GM21576 (cell line): ENCODE results near the gene MORC2.
A peak's percentile ranks its signal among the peaks of the same experiment; 100 is the strongest.

ENCODE experiments used
- ATAC-seq: cut with Tn5 transposase; IDR thresholded peaks from one replicate; pipeline ENCODE4 v1.9.1; 2021; ENCODE audit warnings: mild to moderate bottlenecking, moderate library complexity; ENCODE audit not compliant: unreplicated experiment

The MORC2 gene

DNA sequence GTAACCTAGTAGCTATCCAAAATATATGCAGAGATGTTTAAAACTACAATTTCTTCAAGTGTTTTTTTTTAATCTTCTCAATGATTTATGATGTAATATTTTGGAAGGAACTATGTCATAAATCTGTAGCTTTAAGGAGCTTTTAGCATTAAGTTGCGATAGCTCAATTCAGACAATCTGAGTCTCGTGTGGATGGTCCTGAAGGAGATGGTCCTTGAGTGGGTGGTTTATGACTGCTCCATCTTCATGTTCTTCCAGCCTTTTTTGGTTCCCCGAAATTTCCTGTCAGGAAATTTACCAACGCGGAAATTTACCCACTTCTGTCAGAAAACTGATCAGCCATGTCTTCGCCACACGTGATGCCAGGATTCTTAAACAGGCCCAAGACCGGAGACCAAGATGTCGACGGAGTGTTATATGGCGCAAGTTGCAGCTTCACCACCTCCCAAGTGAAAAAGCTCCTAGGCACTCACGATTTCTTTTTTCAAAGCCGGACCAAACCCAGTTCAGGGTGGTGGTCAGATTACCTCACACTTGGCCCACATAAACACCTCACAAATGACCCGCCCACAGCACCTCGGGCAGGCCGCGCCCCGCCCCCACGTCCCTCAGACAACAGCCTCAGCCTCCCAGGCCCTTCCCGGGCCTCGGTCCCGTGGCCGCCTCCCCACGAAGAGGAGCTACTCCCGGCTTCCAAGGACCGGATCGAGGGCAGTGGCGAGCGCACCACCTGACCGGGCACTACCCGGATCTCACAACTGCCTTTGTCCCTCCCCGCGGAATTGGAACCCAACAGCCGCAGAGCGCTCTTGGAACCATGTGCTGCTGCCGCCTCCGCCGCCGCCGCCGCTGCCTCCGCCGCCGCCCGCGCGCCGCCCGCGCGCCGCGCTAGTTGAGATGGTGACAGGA lies at the start of gene MORC2:
MORC2 (minus strand) TSS at position 760 of the 909 bp plus-strand sequence. CDS start 885 bp downstream, outside the sequence.
- no peak for ATAC-seq

DNA sequence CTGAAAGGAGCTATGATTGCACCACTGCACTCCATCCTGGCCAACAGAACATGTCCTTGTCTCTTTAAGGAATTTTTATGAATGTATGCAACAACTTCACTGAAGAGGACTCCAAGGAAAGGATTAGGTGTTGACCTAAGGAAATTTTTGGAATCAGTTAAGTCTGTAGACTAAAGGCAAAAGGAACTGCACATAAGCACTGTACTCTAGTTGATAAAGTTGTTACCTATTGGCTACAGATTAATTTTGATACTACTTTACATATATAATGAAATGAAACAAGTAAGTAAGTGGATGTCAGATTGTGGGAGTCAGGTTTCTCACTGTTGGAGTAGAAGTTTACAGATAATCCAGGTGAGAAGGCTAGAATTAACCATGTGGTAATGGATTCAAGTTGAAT lies 37.0 kb upstream of the MORC2 start:
- no peak for ATAC-seq

DNA sequence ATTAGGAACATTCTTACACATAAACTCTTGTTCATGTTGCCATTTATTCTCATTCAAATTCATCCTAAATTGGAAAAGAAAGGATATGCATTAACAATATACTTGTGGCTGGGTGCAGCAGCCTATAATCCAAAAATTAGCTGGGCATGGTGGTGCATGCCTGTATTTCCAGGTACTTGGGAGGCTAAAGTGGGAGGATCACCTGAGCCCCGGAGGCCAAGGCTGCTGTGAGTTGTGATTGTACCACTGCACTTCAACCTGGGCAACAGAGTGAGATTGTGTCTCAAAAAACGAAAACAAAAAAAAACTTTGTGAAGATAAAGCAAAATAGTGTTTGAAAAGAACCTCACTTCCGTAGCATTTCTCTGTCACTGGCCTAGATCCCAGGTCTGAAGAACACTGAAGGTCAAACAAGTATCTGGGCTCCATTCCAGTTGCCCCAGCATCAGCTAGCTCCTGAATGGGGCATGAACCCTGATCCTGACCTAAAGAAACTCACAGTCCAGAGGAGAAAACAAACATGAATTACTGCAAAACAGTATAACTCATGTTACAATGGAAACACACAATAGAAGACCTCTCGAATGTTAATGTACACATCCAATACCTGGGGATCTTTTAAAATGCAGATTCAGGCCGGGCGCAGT lies 32.7 kb upstream of the MORC2 start:
- ATAC-seq = no peak

DNA sequence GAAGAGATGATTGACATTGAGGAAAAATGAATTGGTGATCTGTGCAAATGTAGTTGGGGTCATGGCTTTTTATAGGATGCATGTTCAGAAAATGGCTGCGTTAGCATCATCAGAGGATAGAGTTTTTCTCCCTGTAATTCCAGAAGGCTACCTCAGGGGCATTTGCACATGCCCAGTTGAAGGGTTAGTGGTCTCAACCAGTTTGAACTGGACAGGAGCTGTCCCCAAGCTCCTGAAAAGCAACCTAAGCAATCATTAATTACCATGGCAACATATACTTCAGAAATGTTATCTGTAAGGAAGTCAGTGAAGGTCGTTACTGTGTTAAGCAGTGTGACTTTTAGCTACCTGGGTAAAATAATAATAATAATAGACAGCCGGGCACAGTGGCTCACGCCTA lies 29.8 kb upstream of the MORC2 start:
- ATAC-seq = no peak

DNA sequence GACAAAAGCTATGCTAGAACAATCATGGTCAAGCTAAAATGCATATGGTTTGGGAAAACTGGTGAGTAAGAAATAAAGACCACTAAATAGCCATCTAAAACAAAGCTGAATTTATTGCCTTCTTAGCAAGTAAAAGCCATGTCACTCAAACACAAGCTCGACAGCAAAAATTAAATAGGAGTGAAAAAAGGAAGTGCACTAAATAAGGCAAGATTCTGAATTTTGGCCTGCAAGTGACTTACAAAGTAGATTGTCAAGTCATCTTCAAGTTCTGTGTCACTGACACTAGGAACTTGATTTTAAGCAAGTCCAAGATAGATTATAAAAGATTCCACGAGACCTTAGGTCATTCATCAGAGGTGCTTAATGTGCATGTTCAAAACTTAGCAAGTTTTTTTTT lies 27.9 kb upstream of the MORC2 start:
- ATAC-seq = no peak

DNA sequence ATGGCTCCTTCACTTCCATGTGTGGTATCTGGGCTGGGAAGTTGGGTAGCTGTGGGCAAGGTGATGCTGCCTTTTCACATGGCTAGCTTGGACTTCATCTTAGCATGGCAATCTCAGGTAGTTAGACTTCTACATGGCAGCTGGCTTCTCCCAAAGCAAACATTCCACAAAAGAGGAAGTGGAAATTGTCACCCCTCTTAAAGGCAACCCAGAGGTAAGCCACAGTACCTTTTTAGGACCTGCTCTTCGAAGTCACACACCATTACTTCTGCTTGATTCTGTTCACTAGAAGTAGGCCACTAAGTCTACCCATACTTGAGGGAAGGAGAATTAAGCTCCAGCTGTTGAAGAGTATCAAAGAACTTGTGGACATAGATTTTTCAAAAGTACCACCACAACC lies 26.4 kb upstream of the MORC2 start:
- ATAC-seq = no peak

DNA sequence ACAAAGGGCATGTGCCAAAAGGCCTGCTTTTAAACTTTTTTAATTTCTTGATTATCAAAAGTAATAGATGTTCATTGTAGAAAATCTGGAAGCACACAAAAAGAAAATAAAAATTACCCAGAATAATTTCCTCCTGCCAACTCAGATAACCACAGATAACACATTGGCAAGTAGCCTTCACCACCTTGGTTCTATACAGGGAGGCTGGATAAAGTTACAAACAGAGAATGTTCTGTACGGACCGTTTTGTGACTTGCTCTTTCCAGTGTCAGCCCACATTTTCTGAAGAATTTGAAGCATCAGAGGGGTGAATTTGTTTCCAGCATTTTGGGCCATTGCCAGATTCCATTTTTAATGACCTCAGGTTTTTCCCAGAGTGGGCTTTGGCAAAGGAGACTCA lies 24.0 kb upstream of the MORC2 start:
- ATAC-seq = no peak

DNA sequence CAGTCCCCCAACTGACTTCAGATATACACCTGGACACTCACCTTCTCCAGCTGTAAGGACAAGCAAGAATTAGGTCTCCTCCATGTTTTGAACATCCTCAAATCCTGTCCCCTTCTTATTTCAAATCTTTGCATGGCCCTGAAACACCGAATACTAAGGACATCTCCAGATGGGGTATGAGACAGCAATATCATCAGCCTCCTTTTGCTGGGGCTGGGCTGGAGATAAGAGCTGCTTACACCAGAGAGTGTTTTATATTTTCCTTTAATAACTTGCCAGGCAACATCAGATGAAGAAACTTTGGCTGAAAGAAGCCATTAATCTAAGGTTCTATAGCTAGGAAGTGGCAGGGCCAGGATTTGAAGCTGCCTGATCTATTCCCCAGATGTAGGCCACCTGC lies 22.1 kb upstream of the MORC2 start:
- no peak for ATAC-seq

DNA sequence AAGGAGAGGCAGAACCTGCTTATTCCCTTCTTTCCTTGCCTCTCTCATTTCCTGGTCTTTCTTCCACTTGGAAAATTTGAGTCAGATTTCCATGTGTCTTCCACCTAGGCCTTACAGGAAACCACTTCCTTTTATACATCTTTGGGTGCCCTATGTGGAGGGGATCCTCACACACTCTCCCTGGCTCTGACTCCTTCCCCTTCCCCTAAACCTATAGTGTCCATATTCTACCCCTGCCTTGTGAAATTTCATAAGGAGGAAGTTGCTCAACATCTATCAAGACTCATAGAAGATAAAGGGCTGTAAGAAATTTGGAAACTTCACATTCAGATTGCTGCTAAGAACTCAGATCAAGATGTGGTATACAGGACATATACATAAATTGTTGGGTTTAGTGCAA lies 20.9 kb upstream of the MORC2 start:
- no peak for ATAC-seq

DNA sequence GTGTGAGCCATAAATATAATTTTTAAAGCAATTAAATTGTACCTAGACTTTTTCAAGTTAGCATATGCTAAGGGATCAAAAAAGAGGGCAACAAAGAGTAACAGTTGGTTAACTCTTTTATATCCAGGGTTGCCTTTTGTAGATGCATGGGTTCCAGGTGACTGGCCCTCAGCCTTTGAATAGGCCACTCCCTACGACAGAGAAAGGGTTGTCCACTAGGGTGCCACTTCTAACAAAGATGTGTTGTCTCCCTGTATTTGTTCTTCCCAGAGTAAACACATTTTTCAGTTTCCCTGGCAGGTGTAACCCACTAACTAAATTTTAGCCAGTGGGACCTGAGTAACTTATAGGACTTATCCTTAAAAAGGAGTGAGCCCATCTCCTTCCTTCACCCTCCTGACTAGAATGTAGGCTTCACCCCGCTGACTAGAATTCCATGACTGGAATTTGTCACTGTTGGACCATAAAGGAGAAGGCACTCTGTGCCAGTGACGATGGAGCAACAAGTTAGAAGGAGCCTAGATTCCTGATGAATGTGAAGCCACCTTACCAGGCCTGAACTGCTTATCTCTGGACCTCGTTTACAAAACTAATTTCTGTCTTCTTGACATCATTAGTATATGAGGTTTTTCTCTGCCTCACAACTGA lies 17.1 kb upstream of the MORC2 start:
- ATAC-seq = no peak

DNA sequence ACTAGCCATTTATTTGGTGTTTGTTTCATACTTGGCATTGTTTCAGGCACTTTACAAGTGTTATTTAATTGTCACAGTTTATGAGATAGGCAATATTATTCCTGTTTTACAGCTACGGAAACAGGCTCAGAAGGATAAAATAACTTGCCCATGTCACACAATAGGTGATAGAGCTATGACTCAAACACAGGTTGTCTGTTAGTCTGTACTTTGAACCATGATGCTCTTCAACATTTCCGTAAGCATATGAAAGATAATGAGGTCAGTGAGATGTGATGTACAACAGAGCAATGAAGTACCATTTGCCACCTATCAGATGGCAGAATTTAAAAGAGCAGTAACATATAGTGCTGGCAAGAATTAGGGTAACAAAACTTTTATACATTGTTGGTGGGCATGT lies 15.7 kb upstream of the MORC2 start:
- ATAC-seq = no peak

DNA sequence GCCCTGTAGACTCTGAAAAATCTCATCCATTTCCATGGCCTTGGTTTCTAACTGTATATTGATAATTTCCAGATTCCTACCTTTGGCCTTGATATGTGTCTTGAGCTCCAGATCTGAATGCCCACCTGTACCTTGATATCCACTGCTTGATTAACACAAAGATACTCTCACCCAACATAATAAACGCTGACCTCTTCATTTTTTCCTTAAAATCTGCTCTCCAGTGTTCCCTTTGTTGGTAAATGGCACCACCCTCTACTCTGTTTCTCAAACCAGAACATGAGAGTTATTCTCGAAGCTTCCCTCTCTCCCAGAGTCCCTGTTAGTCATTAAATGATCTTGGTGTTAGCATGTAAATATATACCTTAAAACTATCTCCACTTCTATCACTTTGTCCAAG lies 13.9 kb upstream of the MORC2 start:
- no peak for ATAC-seq

DNA sequence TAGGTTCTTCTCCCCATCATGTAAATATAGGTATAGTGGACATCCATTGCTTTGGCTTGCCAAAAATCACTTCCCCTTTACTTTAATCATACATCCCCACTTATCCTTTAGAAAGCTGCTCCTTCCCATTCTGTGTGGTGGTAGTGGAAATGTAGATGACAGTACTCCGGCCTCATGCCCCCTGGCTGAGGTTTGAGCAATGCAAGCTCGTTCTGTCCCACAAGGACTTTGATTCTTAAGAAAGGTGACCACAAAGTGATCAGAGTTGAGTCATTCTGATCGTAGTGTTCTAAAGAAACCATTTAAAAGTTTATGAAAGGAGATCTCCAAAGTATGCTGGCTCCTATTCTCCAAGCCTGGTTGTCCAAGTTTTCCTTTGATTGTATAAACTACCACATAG lies 11.4 kb upstream of the MORC2 start:
- no peak for ATAC-seq

DNA sequence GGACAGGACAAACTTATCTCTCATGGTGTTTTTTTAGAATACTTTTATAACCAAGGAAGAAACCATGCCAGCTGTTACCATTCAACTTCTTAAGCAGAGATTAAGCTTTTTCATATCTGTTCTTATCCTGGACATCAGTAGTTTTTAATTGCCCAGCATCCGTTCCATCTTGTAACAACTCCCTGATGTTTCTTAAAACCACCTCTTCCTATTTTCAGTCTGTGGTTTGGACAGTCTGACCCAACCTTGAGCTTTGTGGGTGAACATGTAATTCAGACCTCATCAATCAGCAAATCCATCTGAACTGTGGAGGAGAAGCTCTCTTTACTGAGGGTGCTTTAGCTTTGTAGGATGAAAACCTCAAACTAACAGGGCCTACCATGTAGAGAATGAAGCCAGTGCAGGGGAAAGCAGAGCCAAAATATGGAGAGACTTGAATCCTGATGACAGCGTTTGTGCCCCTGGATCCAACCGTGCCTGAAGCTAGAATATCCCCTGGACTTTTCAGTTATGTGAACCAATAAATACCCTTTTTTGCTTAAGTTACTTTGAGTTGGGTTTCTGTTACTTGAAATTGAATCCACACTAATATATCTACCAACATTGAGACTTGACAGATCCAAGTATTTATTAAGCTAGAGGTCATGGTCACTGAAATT lies 9.9 kb upstream of the MORC2 start:
- no peak for ATAC-seq

DNA sequence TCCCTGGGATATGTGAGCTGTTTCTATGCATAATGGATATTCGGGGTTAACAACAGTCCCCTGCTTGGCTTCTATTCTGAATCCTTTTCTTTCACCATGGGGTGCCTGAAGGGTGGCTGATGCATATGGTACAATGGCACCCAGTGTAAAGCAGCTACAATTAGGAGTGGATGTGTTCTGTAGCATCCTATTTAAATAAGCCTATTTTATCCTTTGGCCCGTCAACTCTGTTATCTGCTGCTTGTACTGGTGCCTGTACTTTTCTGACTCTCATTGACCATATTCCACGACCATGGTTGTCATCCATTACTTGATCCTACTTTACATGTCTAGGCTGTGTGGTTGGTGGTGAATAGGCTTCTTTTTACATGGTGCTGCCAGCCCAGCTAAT lies 1.8 kb upstream of the MORC2 start:
- ATAC-seq = no peak

DNA sequence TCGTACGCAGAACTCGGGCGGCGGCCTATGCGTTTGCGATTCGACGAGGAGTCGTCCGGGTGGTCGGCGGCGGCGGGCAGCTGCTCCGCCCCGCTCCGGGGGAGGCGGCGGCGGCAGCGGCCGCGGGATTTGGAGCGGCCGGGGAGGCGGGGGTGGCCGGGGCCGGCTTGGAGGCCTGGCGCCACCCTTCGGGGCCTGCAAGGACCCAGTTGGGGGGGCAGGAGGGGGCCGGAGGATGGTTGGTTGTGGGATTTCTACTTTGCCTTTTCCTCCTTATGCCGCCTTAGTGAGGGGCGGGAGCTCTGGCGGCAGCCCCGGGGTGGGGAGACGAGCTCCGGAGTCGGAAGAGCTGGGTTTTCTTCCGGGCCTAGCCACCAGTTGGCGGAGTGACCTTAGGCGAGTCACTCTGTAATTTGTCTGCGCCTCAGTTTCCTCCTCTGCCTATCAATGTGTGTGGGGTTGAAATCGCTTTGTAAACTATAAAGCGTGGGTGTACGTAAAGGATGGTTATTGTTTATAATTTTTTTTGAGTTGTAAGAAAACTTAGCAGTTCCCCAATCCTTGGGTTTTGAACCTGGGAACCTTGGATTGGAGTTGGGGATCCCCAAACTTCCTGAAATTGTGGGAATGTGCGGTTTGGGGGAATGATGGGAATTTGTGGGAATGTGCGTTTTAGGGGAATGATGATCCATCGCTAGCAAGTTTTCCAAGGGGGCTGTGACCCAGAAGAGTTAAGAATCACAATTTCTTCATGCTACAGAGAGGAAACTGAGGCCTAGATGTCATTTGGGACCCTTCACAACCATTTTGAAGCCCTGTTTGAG lies 1.2 kb upstream of the MORC2 start:
- ATAC-seq = peak; percentile 22

DNA sequence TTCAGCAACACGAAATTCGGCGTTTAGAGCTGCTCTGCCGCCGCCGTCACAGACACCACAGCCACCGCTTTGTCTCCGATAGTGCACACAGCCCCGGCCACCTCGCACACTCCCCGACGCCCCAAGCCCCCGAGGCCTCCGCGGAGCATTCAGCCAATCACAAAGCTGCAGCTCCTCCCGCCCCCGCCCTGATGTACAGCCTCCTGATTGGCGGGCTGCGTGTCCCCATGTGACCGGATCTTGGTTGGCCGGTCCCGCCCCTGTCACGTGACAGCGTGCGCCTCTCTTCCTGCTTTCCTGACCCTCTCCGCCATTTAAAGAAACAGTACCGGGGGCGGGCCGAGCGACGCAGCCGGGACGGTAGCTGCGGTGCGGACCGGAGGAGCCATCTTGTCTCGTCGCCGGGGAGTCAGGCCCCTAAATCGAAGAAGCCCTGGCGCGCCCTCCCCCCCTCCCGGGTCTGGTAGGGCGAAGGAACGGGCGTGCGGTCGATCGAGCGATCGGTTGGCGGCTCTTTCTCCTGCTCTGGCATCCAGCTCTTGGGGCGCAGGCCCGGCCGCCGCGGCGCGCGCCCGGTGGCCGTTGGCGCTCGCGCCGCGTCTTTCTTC lies 454 bp upstream of the MORC2 start, which contains the start of gene TUG1:
TUG1 (plus strand) TSS at position 342 of the 608 bp plus-strand sequence.
- ATAC-seq = peak; percentile 83

DNA sequence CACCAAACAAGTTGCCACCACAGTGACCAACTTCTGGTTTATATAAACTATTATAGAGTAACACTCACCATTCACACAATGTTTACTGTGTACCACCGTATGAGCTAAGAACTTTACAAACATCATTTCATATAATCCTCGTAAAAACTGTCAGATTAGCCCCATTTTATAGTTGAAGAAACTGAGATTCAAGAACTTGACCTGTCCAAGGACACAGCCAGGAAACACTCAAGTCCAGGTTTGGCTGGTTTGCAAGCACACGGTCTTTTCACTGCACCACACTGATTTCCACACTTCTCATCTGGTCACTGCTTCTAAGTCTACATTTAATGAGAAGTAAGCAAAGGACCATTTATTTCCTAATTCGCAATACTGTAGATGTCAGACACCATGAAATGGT lies 3.7 kb downstream of the MORC2 start:
- ATAC-seq = no peak

DNA sequence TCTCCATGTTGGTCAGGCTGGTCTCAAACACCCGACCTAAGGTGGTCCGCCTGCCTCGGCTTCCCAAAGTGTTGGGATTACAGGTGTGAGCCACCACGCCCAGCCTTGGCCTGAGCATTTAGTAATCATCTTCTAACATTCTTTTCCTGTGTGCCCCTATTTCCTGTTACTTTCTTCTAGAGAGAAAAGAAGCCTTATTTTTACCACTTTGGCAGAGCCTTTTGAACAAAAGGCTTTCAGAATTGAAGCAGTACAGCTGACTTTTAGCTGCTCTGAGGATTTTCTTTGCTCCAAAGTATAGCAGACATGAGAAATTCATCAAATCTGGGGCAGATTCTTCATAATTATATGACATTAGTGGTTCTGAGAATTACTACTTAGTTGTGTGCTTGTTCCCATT lies 13.4 kb downstream of the MORC2 start:
- no peak for ATAC-seq

DNA sequence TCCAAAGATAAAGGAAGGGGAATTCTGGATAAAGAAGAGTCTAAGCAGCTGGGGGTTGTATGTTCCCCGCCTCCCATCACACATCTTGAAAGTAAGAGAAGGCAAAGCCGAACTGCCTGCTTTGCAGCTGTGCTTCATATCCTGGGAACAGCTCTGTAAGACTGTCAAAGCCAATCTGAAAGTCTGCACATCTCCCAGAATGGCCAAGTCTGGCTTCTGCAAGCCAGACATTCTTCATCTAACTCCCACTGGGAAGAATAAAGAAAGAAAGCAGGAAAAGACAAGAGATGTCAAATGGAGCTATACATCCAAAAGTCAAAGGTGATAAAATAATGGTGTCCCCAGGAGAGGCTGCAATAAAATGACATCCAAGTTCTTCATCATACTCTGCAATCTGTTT lies 15.4 kb downstream of the MORC2 start:
- ATAC-seq = no peak
